Endothelial cell of umbilical vein (primary cell): ENCODE measurements around the gene CATSPERD. TPM values are rescaled to one million over a fixed set of nuclear protein-coding genes. Genes with fewer than 3 reads are reported as not detected.

ENCODE experiments used
- BruUV-seq: library from RNA; stranded (reverse); fragments of 400-500 nt; replicated peaks from 2 replicates; lab custom pipeline; 2021; lab: Mats Ljungman, UMichigan
- CTCF ChIA-PET: fragments of 300-600, 350-600 bp; sonication (Branson Sonifier 250); formaldehyde crosslinking; loops from one replicate; lab custom pipeline; 2021; ENCODE audit warnings: antibody characterized with exemption, inconsistent platforms; lab: Charles Lee
- POLR2A ChIA-PET: fragments of 300-600, 350-600 bp; sonication (Branson Sonifier 250); formaldehyde crosslinking; loops from one replicate; lab custom pipeline; 2021; ENCODE audit warnings: antibody characterized with exemption, inconsistent platforms; lab: Charles Lee
- DNase-seq: peaks from one replicate; pipeline ENCODE4 v3.0.0-alpha.2; 2011; ENCODE audit warnings: low read depth, low spot score
- FAIRE-seq: peaks from 2 replicates; lab custom pipeline; 2011; peaks lifted over from hg19 to GRCh38; lab: Jason Lieb, UNC
- H2AFZ ChIP-seq: 2 replicates; pipeline ENCODE4 v1.6.0; 2012; ENCODE audit warnings: low read depth, low read length, control low read depth, inconsistent platforms
- H3K27ac ChIP-seq: 2 replicates; pipeline ENCODE4 v1.5.1; 2011; ENCODE audit warnings: low read depth, mild to moderate bottlenecking, control low read depth, low read length, moderate library complexity; ENCODE audit not compliant: insufficient read depth
- H3K27me3 ChIP-seq, 2 experiments: 2 replicates each; pipeline versions ENCODE4 v1.6.0 to v1.6.1; 2011; ENCODE audit warnings: low read length in 2 of 2, mixed read lengths in 1 of 2; ENCODE audit not compliant: control insufficient read depth in 2 of 2, insufficient read depth in 2 of 2
- H3K36me3 ChIP-seq, 2 experiments: 2 replicates in 1 of 2; 3 replicates in 1 of 2; pipeline ENCODE4 v1.5.1; 2011; ENCODE audit warnings: low read length in 2 of 2, mild to moderate bottlenecking in 1 of 2, moderate library complexity in 1 of 2; ENCODE audit not compliant: control insufficient read depth in 2 of 2, insufficient read depth in 2 of 2; ENCODE audit errors: extremely low read depth in 1 of 2
- H3K4me1 ChIP-seq: 3 replicates; pipeline ENCODE4 v1.5.1; 2011; ENCODE audit warnings: mild to moderate bottlenecking, low read length; ENCODE audit not compliant: control insufficient read depth, insufficient read depth; ENCODE audit errors: extremely low read depth
- H3K4me2 ChIP-seq: 2 replicates; pipeline ENCODE4 v1.6.1; 2011; ENCODE audit warnings: low read length, control low read depth, mixed read lengths; ENCODE audit not compliant: insufficient read depth
- H3K4me3 ChIP-seq, 3 experiments: fragments of 200-600 bp in 1 of 3; sonication (generic), shearing (Covaris generic) in 1 of 3; replicated peaks in 1 of 3; 2 replicates each; pipeline ENCODE4 v1.5.1; 2011 to 2016; ENCODE audit warnings: control low read depth in 3 of 3, low read length in 3 of 3, mild to moderate bottlenecking in 2 of 3, inconsistent platforms in 1 of 3, low read depth in 1 of 3, moderate library complexity in 1 of 3; ENCODE audit not compliant: insufficient read depth in 1 of 3
- H3K79me2 ChIP-seq: 2 replicates; pipeline ENCODE4 v1.6.0; 2012; ENCODE audit warnings: low read length, inconsistent platforms; ENCODE audit not compliant: control insufficient read depth, insufficient read depth
- H3K9ac ChIP-seq: replicated peaks from 2 replicates; pipeline ENCODE3; 2011; ENCODE audit warnings: low read length, control low read depth; ENCODE audit not compliant: insufficient read depth; ENCODE audit errors: extremely low read depth
- H3K9me1 ChIP-seq: replicated peaks from 3 replicates; pipeline ENCODE4 v1.6.0; 2011; ENCODE audit warnings: mild to moderate bottlenecking, low read length; ENCODE audit not compliant: control insufficient read depth, insufficient read depth; ENCODE audit errors: extremely low read depth
- H3K9me3 ChIP-seq: replicated peaks from 2 replicates; pipeline ENCODE4 v1.5.1; 2012; ENCODE audit warnings: low read length, inconsistent platforms; ENCODE audit not compliant: control insufficient read depth, insufficient read depth
- H4K20me1 ChIP-seq: replicated peaks from 2 replicates; pipeline ENCODE3; 2011; ENCODE audit warnings: mild to moderate bottlenecking, low read length; ENCODE audit not compliant: control insufficient read depth, insufficient read depth; ENCODE audit errors: extremely low read depth
- CTCF ChIP-seq, 2 donors: IDR thresholded peaks; 1 replicate in 1 of 2; 2 replicates in 1 of 2; pipeline ENCODE4 v1.5.1; 2011; ENCODE audit warnings: low read length in 2 of 2, mild to moderate bottlenecking in 2 of 2, moderate library complexity in 2 of 2, control low read depth in 1 of 2, inconsistent platforms in 1 of 2, low read depth in 1 of 2; ENCODE audit not compliant: insufficient read depth in 1 of 2; ENCODE audit errors: extremely low read depth in 1 of 2
- EZH2 ChIP-seq: IDR thresholded peaks from 2 replicates; pipeline ENCODE4 v1.6.1; 2012; ENCODE audit warnings: borderline replicate concordance, low read depth, mild to moderate bottlenecking, moderate library complexity, low read length, inconsistent platforms; ENCODE audit not compliant: severe bottlenecking
- FOS ChIP-seq: IDR thresholded peaks from 2 replicates; pipeline ENCODE4 v1.6.1; 2011; ENCODE audit warnings: mild to moderate bottlenecking, low read length, moderate library complexity, borderline replicate concordance; ENCODE audit not compliant: insufficient read depth
- GATA2 ChIP-seq: IDR thresholded peaks from 2 replicates; pipeline ENCODE4 v1.7.0; 2011; ENCODE audit warnings: low read depth, mild to moderate bottlenecking, moderate library complexity, mixed read lengths, low read length; ENCODE audit not compliant: insufficient read length, insufficient read depth
- JUN ChIP-seq: IDR thresholded peaks from 2 replicates; pipeline ENCODE4 v1.6.1; 2011; ENCODE audit warnings: borderline replicate concordance, low read depth; ENCODE audit not compliant: insufficient read length, insufficient read depth
- MAX ChIP-seq: IDR thresholded peaks from 2 replicates; pipeline ENCODE4 v1.6.1; 2011; ENCODE audit not compliant: insufficient read depth, insufficient read length
- MYC ChIP-seq: IDR thresholded peaks from one replicate; pipeline ENCODE4 v1.6.1; 2011; ENCODE audit warnings: mild to moderate bottlenecking, low read depth, low read length
- POLR2A ChIP-seq: IDR thresholded peaks from 2 replicates; pipeline ENCODE4 v1.6.1; 2012; ENCODE audit warnings: low read depth, mild to moderate bottlenecking, control low read depth, low read length
- POLR2AphosphoS5 ChIP-seq: IDR thresholded peaks from 2 replicates; pipeline ENCODE4 v1.6.1; 2012; ENCODE audit warnings: low read depth, mild to moderate bottlenecking, control low read depth, low read length, moderate library complexity; ENCODE audit not compliant: insufficient read depth
- dilution Hi-C: fragments of 300-500 bp; cut with MboI; formaldehyde crosslinking; loops from one replicate; pipeline ENCODE4 v1.15.0; 2019; ENCODE audit warnings: low sequenced_read_pairs; ENCODE audit not compliant: extremely low pct_ligation_motif_present
- intact Hi-C: fragments of 100-400 bp; cut with micrococcal nuclease; formaldehyde crosslinking; loops from one replicate; pipeline ENCODE4 v1.10.0; 2022
- polyA plus RNA-seq, 4 experiments: library from polyadenylated mRNA; depleted of rRNA in 3 of 4; stranded (reverse) in 3 of 4; unstranded in 1 of 4; fragments of >200 nt; gene quantifications; 2 replicates each; pipeline versions ENCODE4 v1.2.1 to v1.2.3, GENCODE V29; 2011 to 2012; ENCODE audit warnings: missing spikeins in 1 of 4
- total RNA-seq: library from RNA; stranded (reverse); gene quantifications from 2 replicates; pipeline ENCODE4 v1.2.3, GENCODE V29; 2021

The CATSPERD gene
- total and polyA plus RNA-seq, 2 donors (not counting 3 experiments of a cell fraction or from before 2014, with no cell fraction given) = not detected

- CTCF ChIA-PET = interaction anchor here (1.1 to 1.4 kb wide), 2 partner anchors 89 to 220 kb away, joined by 3 to 5 read pairs; no protein-coding TSS in a partner anchor
- H3K4me1 ChIP-seq = peaks cover 5% of the 10 kb centered on the region
- H3K9me1 ChIP-seq = peaks cover 2% of the 10 kb centered on the region
- peak overlapping the region; percentile 38 for H2AFZ ChIP-seq
- no peak for FAIRE-seq
- H3K27ac ChIP-seq = no peak overlapping the region
- no peaks in the 10 kb centered on the region for H3K79me2 ChIP-seq
- dilution Hi-C loops = no loop called here
- H3K4me2 ChIP-seq = no peak overlapping the region
- no peak for DNase-seq
- POLR2A ChIA-PET = no interaction called here
- no peaks in the 10 kb centered on the region for H3K9me3 ChIP-seq
- no peak overlapping the region for H3K4me3 ChIP-seq
- H3K36me3 ChIP-seq = no peaks in the 10 kb centered on the region
- intact Hi-C loops = loop anchor here (10.0 kb wide), 1 partner anchor 183 kb away; no protein-coding TSS in a partner anchor
- H3K27me3 ChIP-seq = peaks cover 2 to 7% of the 10 kb centered on the region in 2 experiments
- no TSS peak for BruUV-seq
- no peak overlapping the region for H3K9ac ChIP-seq
- no peaks in the 10 kb centered on the region for H4K20me1 ChIP-seq
- TF ChIP-seq GATA2 (no peak), MYC (no peak), CTCF (IDR thresholded peaks at IDR 0.05; ENCODE audit: extremely low read depth in 1 of 2, insufficient read depth in 1 of 2, low read depth in 1 of 2, low read length in 2 of 2) (no peak), POLR2AphosphoS5 (no peak), FOS (no peak), POLR2A (no peak), MAX (no peak), JUN (no peak), EZH2 (no peak)
Observed at GRCh38 chr19:5801796-5802619, 81.6 kb downstream of the CATSPERD start.
